ENCODE results near the gene PXMP4. TPM values are rescaled to one million over a fixed set of nuclear protein-coding genes. Genes with fewer than 3 reads are reported as not detected.

PXMP4 gene
- total RNA-seq, 1 donor from 2014 or later = 3.5 TPM

- Histone ChIP-seq H3K4me2 (peak overlapping the region; percentile 77), H3K4me1 (peaks cover 20% of the 10 kb centered on the region), H3K27me3 (no peaks in the 10 kb centered on the region), H3F3A (ENCODE audit: low read depth) (peaks cover 18% of the 10 kb centered on the region), H3K4me3 (peak overlapping the region; percentile 35), H3K9ac (no peak overlapping the region), H4K20me1 (ENCODE audit: low read depth) (peaks cover 37% of the 10 kb centered on the region), H3K27ac (no peak overlapping the region), H3K9me3 (ENCODE audit: low read depth) (no peaks in the 10 kb centered on the region), H2AFZ (replicated peaks) (peak overlapping the region; percentile 73), H3K36me3 (no peaks in the 10 kb centered on the region), H3K79me2 (ENCODE audit: low read depth) (peaks cover 37% of the 10 kb centered on the region)
- DNase-seq (ENCODE audit: low spot score) = no peak
- Mint-ChIP-seq H3K27ac (peak overlapping the region; percentile 80), H3K27me3 (ENCODE audit: insufficient read depth, low read depth) (peaks cover 4% of the 10 kb centered on the region), H3K36me3 (no peaks in the 10 kb centered on the region), H3K9me3 (no peaks in the 10 kb centered on the region), H3K4me3 (peak overlapping the region; percentile 82), H3K4me1 (peaks cover 29% of the 10 kb centered on the region)
- TF ChIP-seq EZH2phosphoT487 (IDR thresholded peaks at IDR 0.05) (no peak), CTCF (IDR thresholded peaks at IDR 0.05) (no peak), EZH2 (IDR thresholded peaks at IDR 0.05) (no peak)
Observed at GRCh38 chr20:33686984-33687366, 33.1 kb downstream of the PXMP4 start.

GRCh38 chr20:33686100-33686983 lies 33.8 kb downstream of the PXMP4 start, which contains the start of gene E2F1:
Gene E2F1 (minus strand): TSS chr20:33686385. CDS start chr20:33686264, 121 bp downstream.
- H3K79me2 ChIP-seq (ENCODE audit: low read depth) = peaks cover 43% of the 10 kb centered on the region
- peak within 1 kb of the TSS; percentile 80 for H3K27ac Mint-ChIP-seq
- peak within 1 kb of the TSS; percentile 92 for H3K4me3 Mint-ChIP-seq
- peak; percentile 99 for DNase-seq (ENCODE audit: low spot score)
- peak within 1 kb of the TSS; percentile 73 for H2AFZ ChIP-seq (replicated peaks)
- H3K4me1 ChIP-seq = peaks cover 20% of the 10 kb centered on the region
- peak within 1 kb of the TSS; percentile 65 for H3K4me3 ChIP-seq
- no peaks in the 10 kb centered on the region for H3K9me3 ChIP-seq (ENCODE audit: low read depth)
- peak; percentile 34 for TF ChIP-seq CTCF (IDR thresholded peaks at IDR 0.05)
- TF ChIP-seq EZH2 (IDR thresholded peaks at IDR 0.05) = no peak
- no peaks in the 10 kb centered on the region for H3K36me3 ChIP-seq
- H3K9me3 Mint-ChIP-seq = no peaks in the 10 kb centered on the region
- H3K9ac ChIP-seq = no peak within 1 kb of the TSS
- H3F3A ChIP-seq (ENCODE audit: low read depth) = peaks cover 18% of the 10 kb centered on the region
- no peaks in the 10 kb centered on the region for H3K36me3 Mint-ChIP-seq
- no peaks in the 10 kb centered on the region for H3K27me3 ChIP-seq
- no peak within 1 kb of the TSS for H3K27ac ChIP-seq
- H4K20me1 ChIP-seq (ENCODE audit: low read depth) = peaks cover 43% of the 10 kb centered on the region
- peak within 1 kb of the TSS; percentile 88 for H3K4me2 ChIP-seq
- peaks cover 33% of the 10 kb centered on the region for H3K4me1 Mint-ChIP-seq
- peaks cover 2% of the 10 kb centered on the region for H3K27me3 Mint-ChIP-seq (ENCODE audit: insufficient read depth, low read depth)

GRCh38 chr20:33685328-33686099 lies 34.6 kb downstream of the PXMP4 start:
- peak; percentile 63 for DNase-seq (ENCODE audit: low spot score)

More at GRCh38 chr20:33685328-33686099, 34.6 kb downstream of the PXMP4 start:
- TF ChIP-seq CTCF (IDR thresholded peaks at IDR 0.05) = peak; percentile 9
- no peak for TF ChIP-seq EZH2phosphoT487 (IDR thresholded peaks at IDR 0.05)
- Histone ChIP-seq H3K79me2 (ENCODE audit: low read depth) (peaks cover 47% of the 10 kb centered on the region), H4K20me1 (ENCODE audit: low read depth) (peaks cover 52% of the 10 kb centered on the region), H3K9me3 (ENCODE audit: low read depth) (no peaks in the 10 kb centered on the region), H3K4me2 (peak overlapping the region; percentile 88), H3K4me3 (peak overlapping the region; percentile 65), H2AFZ (replicated peaks) (no peak overlapping the region), H3K36me3 (no peaks in the 10 kb centered on the region), H3K27ac (no peak overlapping the region), H3K4me1 (peaks cover 20% of the 10 kb centered on the region), H3K9ac (no peak overlapping the region), H3F3A (ENCODE audit: low read depth) (peaks cover 18% of the 10 kb centered on the region), H3K27me3 (no peaks in the 10 kb centered on the region)
- Mint-ChIP-seq H3K36me3 (no peaks in the 10 kb centered on the region), H3K27me3 (ENCODE audit: insufficient read depth, low read depth) (peaks cover 2% of the 10 kb centered on the region), H3K4me1 (peaks cover 35% of the 10 kb centered on the region), H3K27ac (peak overlapping the region; percentile 69), H3K4me3 (peak overlapping the region; percentile 92), H3K9me3 (no peaks in the 10 kb centered on the region)

Data from neural progenitor cell (in vitro differentiated cells).